K562 (cell line): ENCODE data around the gene KIF14. TPM values are rescaled to one million over a fixed set of nuclear protein-coding genes. Genes with fewer than 3 reads are reported as not detected.

Experiments
- ATAC-seq: fragments of 200-7000 bp; cut with Tn5 transposase; 3 replicates; pipeline ENCODE4 v1.9.1; 2020; ENCODE audit warnings: moderate library complexity
- BruUV-seq: library from RNA; stranded (reverse); fragments of 400-500 nt; replicated peaks from 2 replicates; lab custom pipeline; 2021; lab: Mats Ljungman, UMichigan
- CTCF ChIA-PET: fragments of 300-600 bp; formaldehyde crosslinking; extraction: SDS; loops from one replicate; lab custom pipeline; 2021; ENCODE audit warnings: low intra/inter-chr PET ratio; lab: Yijun Ruan, JAX
- POLR2A ChIA-PET: fragments of 300-600, 350-650 bp; sonication (Branson Sonifier 250); formaldehyde crosslinking; extraction: SDS; loops from one replicate; lab custom pipeline; 2021; ENCODE audit warnings: antibody characterized with exemption, inconsistent platforms; lab: Yijun Ruan, JAX
- DNase-seq, 4 experiments: peaks; one replicate each; pipeline versions ENCODE4 v3.0.0 to v3.0.0-alpha.2; 2011 to 2018; ENCODE audit warnings: low spot score in 3 of 4, mixed read lengths in 3 of 4; ENCODE audit errors: extremely low read depth in 1 of 4
- FAIRE-seq: peaks from 2 replicates; lab custom pipeline; 2011; peaks lifted over from hg19 to GRCh38; lab: Jason Lieb, UNC
- H2AFZ ChIP-seq: 2 replicates; pipeline ENCODE4 v1.6.0; 2011; ENCODE audit warnings: low read depth, low read length, control low read depth, inconsistent platforms
- H3K27ac ChIP-seq: fragments of 200-600 bp; 3 replicates; pipeline ENCODE4 v1.8.0; 2011; ENCODE audit warnings: low read depth, mild to moderate bottlenecking, control low read depth, inconsistent platforms, low read length, moderate library complexity, mixed read lengths; ENCODE audit errors: extremely low read depth
- H3K27me3 ChIP-seq, 2 experiments: fragments of 300-600 bp in 1 of 2; 2 replicates in 1 of 2; 3 replicates in 1 of 2; pipeline versions ENCODE4 v1.6.0 to v1.8.0; 2011; ENCODE audit warnings: inconsistent platforms in 2 of 2, low read length in 2 of 2, mild to moderate bottlenecking in 1 of 2, mixed read lengths in 1 of 2, moderate library complexity in 1 of 2; ENCODE audit not compliant: control insufficient read depth in 2 of 2, insufficient read depth in 2 of 2
- H3K36me3 ChIP-seq: fragments of 300-600 bp; 3 replicates; pipeline ENCODE4 v1.8.0; 2011; ENCODE audit warnings: mild to moderate bottlenecking, low read length, inconsistent platforms; ENCODE audit not compliant: control insufficient read depth, insufficient read depth
- H3K4me1 ChIP-seq, 2 experiments: fragments of 200-600 bp in 1 of 2; replicated peaks in 1 of 2; 2 replicates in 1 of 2; 3 replicates in 1 of 2; pipeline versions ENCODE4 v1.5.1 to v1.8.0; 2011; ENCODE audit warnings: inconsistent platforms in 2 of 2, low read length in 2 of 2, mild to moderate bottlenecking in 1 of 2, mixed read lengths in 1 of 2, moderate library complexity in 1 of 2; ENCODE audit not compliant: control insufficient read depth in 2 of 2, insufficient read depth in 2 of 2
- H3K4me2 ChIP-seq: 2 replicates; pipeline ENCODE4 v1.6.1; 2011; ENCODE audit warnings: low read length, control low read depth, inconsistent platforms, mixed read lengths; ENCODE audit not compliant: insufficient read depth
- H3K4me3 ChIP-seq: fragments of 200-600 bp; sonication (generic), shearing (Covaris generic); 2 replicates; pipeline ENCODE4 v1.5.1; 2016; ENCODE audit warnings: control low read depth, inconsistent platforms
- H3K79me2 ChIP-seq: fragments of 200-600 bp; 3 replicates; pipeline ENCODE4 v1.8.0; 2011; ENCODE audit warnings: low read length, inconsistent platforms; ENCODE audit not compliant: control insufficient read depth, insufficient read depth
- H3K9ac ChIP-seq, 2 experiments: 2 replicates each; pipeline versions ENCODE4 v1.6.0 to v1.6.1; 2011; ENCODE audit warnings: low read depth in 2 of 2, low read length in 2 of 2, control low read depth in 1 of 2, inconsistent platforms in 1 of 2, mild to moderate bottlenecking in 1 of 2, mixed read lengths in 1 of 2; ENCODE audit not compliant: insufficient read depth in 1 of 2
- H3K9me1 ChIP-seq: one replicate; pipeline ENCODE4 v1.6.0; 2011; ENCODE audit warnings: inconsistent platforms, mild to moderate bottlenecking, low read length, moderate library complexity; ENCODE audit not compliant: control insufficient read depth, insufficient read depth
- H3K9me3 ChIP-seq: replicated peaks from 2 replicates; pipeline ENCODE4 v1.5.1; 2011; ENCODE audit warnings: low read depth, low read length, inconsistent platforms; ENCODE audit not compliant: control insufficient read depth, insufficient read depth
- H4K20me1 ChIP-seq: replicated peaks from 2 replicates; pipeline ENCODE4 v1.6.1; 2011; ENCODE audit warnings: low read length, inconsistent platforms, mixed read lengths; ENCODE audit not compliant: control insufficient read depth, insufficient read depth
- BCL6 ChIP-seq: fragments of 250-450 bp; sonication (Bioruptor Pico); IDR thresholded peaks from 2 replicates; pipeline ENCODE4 v1.4.0; 2020
- HSF4 ChIP-seq: fragments of 250-450 bp; sonication (Bioruptor Pico); IDR thresholded peaks from 2 replicates; pipeline ENCODE4 v2.1.2; 2022; ENCODE audit warnings: mild to moderate bottlenecking, moderate library complexity, borderline replicate concordance
- LARP7 ChIP-seq: fragments of 450-650 bp; IDR thresholded peaks from 2 replicates; pipeline ENCODE4 v1.6.1; 2016
- MAFF ChIP-seq: IDR thresholded peaks from 2 replicates; pipeline ENCODE4 v1.6.1; 2012; ENCODE audit warnings: low read length, improper control_type of control experiment
- NCOA4 ChIP-seq: fragments of 450-650 bp; IDR thresholded peaks from 2 replicates; pipeline ENCODE4 v1.6.1; 2018; ENCODE audit warnings: mild to moderate bottlenecking; ENCODE audit not compliant: partially characterized antibody
- NONO ChIP-seq, 2 experiments: fragments of 200-400 bp in 1 of 2; fragments of 450-650 bp in 1 of 2; formaldehyde crosslinking in 1 of 2; IDR thresholded peaks; 2 replicates each; pipeline ENCODE4 v1.6.1; 2017; ENCODE audit warnings: low read depth in 2 of 2, mild to moderate bottlenecking in 2 of 2, moderate library complexity in 2 of 2, low read length in 1 of 2
- RNF2 ChIP-seq: sonication (generic); IDR thresholded peaks from 2 replicates; pipeline ENCODE4 v1.6.1; 2016
- WGBS: fragments of 100-300 bp; shearing (Covaris generic); methylation state at CpG from one replicate; pipeline ENCODE4 v1.1.6; 2016; ENCODE audit warnings: low coverage, mixed read lengths; ENCODE audit not compliant: insufficient coverage; ENCODE audit errors: missing lambda C conversion rate; 5-methylcytosine and 5-hydroxymethylcytosine counted together
- in situ Hi-C: fragments of 300-500 bp; cut with MboI; formaldehyde crosslinking; loops from 4 replicates; pipeline ENCODE4 v1.15.0; 2018; ENCODE audit warnings: inconsistent platforms, mixed read lengths
- intact Hi-C: fragments of 100-400 bp; cut with micrococcal nuclease; formaldehyde crosslinking; loops from 2 replicates; pipeline ENCODE4 v1.14.2; 2022
- polyA plus RNA-seq, 8 experiments: library from polyadenylated mRNA; depleted of rRNA in 4 of 8; stranded (reverse) in 5 of 8; unstranded in 3 of 8; fragments of >200 nt; fragmentation: Nextera tagmentation in 2 of 8; fragmentation: Illumina TruSeq in 1 of 8; extraction: Ambion mirVana in 2 of 8; extraction: Trizol in 1 of 8; gene quantifications; 2 replicates each; pipeline versions ENCODE4 v1.2.1 to v1.2.3, GENCODE V29; 2011 to 2014; ENCODE audit warnings: inconsistent platforms in 1 of 8, missing spikeins in 1 of 8
- total RNA-seq, 7 experiments: library from RNA; depleted of rRNA in 6 of 7; stranded (reverse); fragments of >200 nt in 6 of 7; fragmentation: Illumina TruSeq in 2 of 7; extraction: Trizol in 2 of 7; gene quantifications; 2 replicates each; pipeline versions ENCODE4 v1.2.1 to v1.2.3, GENCODE V29; 2011 to 2021; ENCODE audit warnings: low replicate concordance in 1 of 7
- TF ChIP-seq, protein P1 (sequence below): fragments of 200-800 bp; sonication (Bioruptor generic); IDR thresholded peaks from 2 replicates; pipeline ENCODE4 v1.6.1; 2017; ENCODE audit warnings: missing genetic modification characterization, missing compliant biosample characterization
- TF ChIP-seq, protein P2 (sequence below), 2 experiments: fragments of 450-650 bp in 1 of 2; sonication (generic) in 1 of 2; formaldehyde crosslinking in 1 of 2; IDR thresholded peaks in 1 of 2; conservative IDR thresholded peaks in 1 of 2; 2 replicates each; pipeline versions ENCODE4 v1.6.1 to v1.8.1; 2016 to 2023; ENCODE audit warnings: mild to moderate bottlenecking in 2 of 2, moderate library complexity in 2 of 2, inconsistent platforms in 1 of 2, missing genetic modification reagents in 1 of 2
- TF ChIP-seq, protein P3 (sequence below): fragments of 450-650 bp; formaldehyde crosslinking; IDR thresholded peaks from 2 replicates; pipeline ENCODE4 v1.4.0; 2020; ENCODE audit warnings: mild to moderate bottlenecking
- TF ChIP-seq, protein P4 (sequence below): sonication (generic); formaldehyde crosslinking; IDR thresholded peaks from 2 replicates; pipeline ENCODE4 v1.8.1; 2023; ENCODE audit warnings: mild to moderate bottlenecking, missing genetic modification reagents
- TF ChIP-seq, protein P5 (sequence below): fragments of 250-450 bp; sonication (Bioruptor Pico); IDR thresholded peaks from 2 replicates; pipeline ENCODE4 v1.8.0; 2021; ENCODE audit warnings: moderate library complexity, mild to moderate bottlenecking, inconsistent platforms
- TF ChIP-seq, protein P6 (sequence below): IDR thresholded peaks from 2 replicates; pipeline ENCODE4 v1.6.1; 2016; ENCODE audit warnings: missing genetic modification characterization, missing compliant biosample characterization
- TF ChIP-seq, protein P7 (sequence below): fragments of 250-450 bp; sonication (Bioruptor Pico); IDR thresholded peaks from 2 replicates; pipeline ENCODE4 v1.4.0; 2020

Gene KIF14
- total and polyA plus RNA-seq, 9 of the 15 experiments (the other 6 are each of a cell fraction or from before 2014, with no cell fraction given): 11.5 to 47.4 (median 29.0) TPM

DNA sequence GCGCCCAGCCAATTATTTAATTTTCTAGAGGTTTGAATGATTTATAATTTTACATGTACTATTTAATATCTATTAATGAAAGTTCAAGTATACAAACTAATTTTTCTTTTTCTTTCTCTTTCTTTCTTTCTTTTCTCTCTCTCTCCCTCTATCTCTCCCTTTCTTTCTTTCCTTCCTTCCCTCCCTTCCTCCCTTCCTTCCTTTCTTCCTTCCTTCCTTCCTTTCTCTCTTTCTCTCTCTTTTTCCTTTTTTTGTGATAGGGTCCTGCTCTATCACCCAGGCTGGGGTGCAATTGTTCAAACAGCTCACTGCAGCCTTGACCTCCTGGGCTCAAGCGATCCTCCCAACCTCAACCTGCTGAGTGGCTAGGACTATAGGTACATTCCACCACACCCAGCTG, 16.1 kb upstream of the KIF14 start:
- H3K27me3 ChIP-seq: no peaks in the 10 kb centered on the region
- no peaks in the 10 kb centered on the region for H3K36me3 ChIP-seq
- intact Hi-C loops (no loop called here), in situ Hi-C loops (no loop called here)
- H3K9me1 ChIP-seq: no peaks in the 10 kb centered on the region
- peak overlapping the region; percentile 30 for H2AFZ ChIP-seq
- H3K9me3 ChIP-seq: 0 out of 2 replicates have a peak, but pooled peaks cover 3% of the 10 kb centered on the region
- TF ChIP-seq NONO (IDR thresholded peaks at IDR 0.05; ENCODE audit: low read depth in 2 of 2, low read length in 1 of 2) (no peak), MAFF (no peak), RNF2 (no peak), BCL6 (CRISPR knock-in tag) (no peak), HSF4 (CRISPR knock-in tag) (no peak), LARP7 (peak; percentile 22; the same call in 1 of the 2 replicates), NCOA4 (no peak)
- TF ChIP-seq, protein P1, sequence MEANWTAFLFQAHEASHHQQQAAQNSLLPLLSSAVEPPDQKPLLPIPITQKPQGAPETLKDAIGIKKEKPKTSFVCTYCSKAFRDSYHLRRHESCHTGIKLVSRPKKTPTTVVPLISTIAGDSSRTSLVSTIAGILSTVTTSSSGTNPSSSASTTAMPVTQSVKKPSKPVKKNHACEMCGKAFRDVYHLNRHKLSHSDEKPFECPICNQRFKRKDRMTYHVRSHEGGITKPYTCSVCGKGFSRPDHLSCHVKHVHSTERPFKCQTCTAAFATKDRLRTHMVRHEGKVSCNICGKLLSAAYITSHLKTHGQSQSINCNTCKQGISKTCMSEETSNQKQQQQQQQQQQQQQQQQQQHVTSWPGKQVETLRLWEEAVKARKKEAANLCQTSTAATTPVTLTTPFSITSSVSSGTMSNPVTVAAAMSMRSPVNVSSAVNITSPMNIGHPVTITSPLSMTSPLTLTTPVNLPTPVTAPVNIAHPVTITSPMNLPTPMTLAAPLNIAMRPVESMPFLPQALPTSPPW (CRISPR knock-in tag): no peak
- TF ChIP-seq, protein P2, sequence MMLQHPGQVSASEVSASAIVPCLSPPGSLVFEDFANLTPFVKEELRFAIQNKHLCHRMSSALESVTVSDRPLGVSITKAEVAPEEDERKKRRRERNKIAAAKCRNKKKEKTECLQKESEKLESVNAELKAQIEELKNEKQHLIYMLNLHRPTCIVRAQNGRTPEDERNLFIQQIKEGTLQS (IDR thresholded peaks at IDR 0.05): no peak
- TF ChIP-seq, protein P2 (CRISPR knock-in tag; conservative IDR thresholded peaks at IDR 0.05): no peak
- TF ChIP-seq, protein P3, sequence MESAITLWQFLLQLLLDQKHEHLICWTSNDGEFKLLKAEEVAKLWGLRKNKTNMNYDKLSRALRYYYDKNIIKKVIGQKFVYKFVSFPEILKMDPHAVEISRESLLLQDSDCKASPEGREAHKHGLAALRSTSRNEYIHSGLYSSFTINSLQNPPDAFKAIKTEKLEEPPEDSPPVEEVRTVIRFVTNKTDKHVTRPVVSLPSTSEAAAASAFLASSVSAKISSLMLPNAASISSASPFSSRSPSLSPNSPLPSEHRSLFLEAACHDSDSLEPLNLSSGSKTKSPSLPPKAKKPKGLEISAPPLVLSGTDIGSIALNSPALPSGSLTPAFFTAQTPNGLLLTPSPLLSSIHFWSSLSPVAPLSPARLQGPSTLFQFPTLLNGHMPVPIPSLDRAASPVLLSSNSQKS: no peak
- TF ChIP-seq, protein P4, sequence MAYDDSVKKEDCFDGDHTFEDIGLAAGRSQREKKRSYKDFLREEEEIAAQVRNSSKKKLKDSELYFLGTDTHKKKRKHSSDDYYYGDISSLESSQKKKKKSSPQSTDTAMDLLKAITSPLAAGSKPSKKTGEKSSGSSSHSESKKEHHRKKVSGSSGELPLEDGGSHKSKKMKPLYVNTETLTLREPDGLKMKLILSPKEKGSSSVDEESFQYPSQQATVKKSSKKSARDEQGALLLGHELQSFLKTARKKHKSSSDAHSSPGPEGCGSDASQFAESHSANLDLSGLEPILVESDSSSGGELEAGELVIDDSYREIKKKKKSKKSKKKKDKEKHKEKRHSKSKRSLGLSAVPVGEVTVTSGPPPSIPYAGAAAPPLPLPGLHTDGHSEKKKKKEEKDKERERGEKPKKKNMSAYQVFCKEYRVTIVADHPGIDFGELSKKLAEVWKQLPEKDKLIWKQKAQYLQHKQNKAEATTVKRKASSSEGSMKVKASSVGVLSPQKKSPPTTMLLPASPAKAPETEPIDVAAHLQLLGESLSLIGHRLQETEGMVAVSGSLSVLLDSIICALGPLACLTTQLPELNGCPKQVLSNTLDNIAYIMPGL (CRISPR knock-in tag): no peak
- TF ChIP-seq, protein P5, sequence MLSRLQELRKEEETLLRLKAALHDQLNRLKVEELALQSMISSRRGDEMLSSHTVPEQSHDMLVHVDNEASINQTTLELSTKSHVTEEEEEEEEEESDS (CRISPR knock-in tag): no peak
- TF ChIP-seq, protein P6, sequence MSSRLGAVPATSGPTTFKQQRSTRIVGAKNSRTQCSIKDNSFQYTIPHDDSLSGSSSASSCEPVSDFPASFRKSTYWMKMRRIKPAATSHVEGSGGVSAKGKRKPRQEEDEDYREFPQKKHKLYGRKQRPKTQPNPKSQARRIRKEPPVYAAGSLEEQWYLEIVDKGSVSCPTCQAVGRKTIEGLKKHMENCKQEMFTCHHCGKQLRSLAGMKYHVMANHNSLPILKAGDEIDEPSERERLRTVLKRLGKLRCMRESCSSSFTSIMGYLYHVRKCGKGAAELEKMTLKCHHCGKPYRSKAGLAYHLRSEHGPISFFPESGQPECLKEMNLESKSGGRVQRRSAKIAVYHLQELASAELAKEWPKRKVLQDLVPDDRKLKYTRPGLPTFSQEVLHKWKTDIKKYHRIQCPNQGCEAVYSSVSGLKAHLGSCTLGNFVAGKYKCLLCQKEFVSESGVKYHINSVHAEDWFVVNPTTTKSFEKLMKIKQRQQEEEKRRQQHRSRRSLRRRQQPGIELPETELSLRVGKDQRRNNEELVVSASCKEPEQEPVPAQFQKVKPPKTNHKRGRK (tag): peak; percentile 97
- TF ChIP-seq, protein P7, sequence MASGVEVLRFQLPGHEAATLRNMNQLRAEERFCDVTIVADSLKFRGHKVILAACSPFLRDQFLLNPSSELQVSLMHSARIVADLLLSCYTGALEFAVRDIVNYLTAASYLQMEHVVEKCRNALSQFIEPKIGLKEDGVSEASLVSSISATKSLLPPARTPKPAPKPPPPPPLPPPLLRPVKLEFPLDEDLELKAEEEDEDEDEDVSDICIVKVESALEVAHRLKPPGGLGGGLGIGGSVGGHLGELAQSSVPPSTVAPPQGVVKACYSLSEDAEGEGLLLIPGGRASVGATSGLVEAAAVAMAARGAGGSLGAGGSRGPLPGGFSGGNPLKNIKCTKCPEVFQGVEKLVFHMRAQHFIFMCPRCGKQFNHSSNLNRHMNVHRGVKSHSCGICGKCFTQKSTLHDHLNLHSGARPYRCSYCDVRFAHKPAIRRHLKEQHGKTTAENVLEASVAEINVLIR (CRISPR knock-in tag): no peak
- ATAC-seq (no peak), DNase-seq (no peak), FAIRE-seq (no peak)
- H3K9ac ChIP-seq: peak overlapping the region in 1 of 2 experiments; percentile 45; a peak in 1 of 4 replicates
- no TSS peak for BruUV-seq
- POLR2A ChIA-PET: no interaction called here
- WGBS: 67% methylated on average over 2 of the region's 2 CpGs
- H3K79me2 ChIP-seq: no peaks in the 10 kb centered on the region
- H4K20me1 ChIP-seq: no peaks in the 10 kb centered on the region
- CTCF ChIA-PET: interaction anchor here (1.1 kb wide), 1 partner anchor 166 kb away, joined by 4 read pairs; no protein-coding TSS in a partner anchor
- no peak overlapping the region for H3K4me2 ChIP-seq
- H3K4me3 ChIP-seq: no peak overlapping the region
- no peak overlapping the region for H3K27ac ChIP-seq
- peaks cover 20 to 31% of the 10 kb centered on the region in 2 experiments for H3K4me1 ChIP-seq
